ENCODE measurements around the gene ABCG4. TPM values are rescaled to one million over a fixed set of nuclear protein-coding genes. Genes with fewer than 3 reads are reported as not detected.

Gene ABCG4
- total and polyA plus RNA-seq, 2 of the 8 experiments (the other 6 are each of a cell fraction or from before 2014, with no cell fraction given), result 1.8 to 2.3 TPM

DNA sequence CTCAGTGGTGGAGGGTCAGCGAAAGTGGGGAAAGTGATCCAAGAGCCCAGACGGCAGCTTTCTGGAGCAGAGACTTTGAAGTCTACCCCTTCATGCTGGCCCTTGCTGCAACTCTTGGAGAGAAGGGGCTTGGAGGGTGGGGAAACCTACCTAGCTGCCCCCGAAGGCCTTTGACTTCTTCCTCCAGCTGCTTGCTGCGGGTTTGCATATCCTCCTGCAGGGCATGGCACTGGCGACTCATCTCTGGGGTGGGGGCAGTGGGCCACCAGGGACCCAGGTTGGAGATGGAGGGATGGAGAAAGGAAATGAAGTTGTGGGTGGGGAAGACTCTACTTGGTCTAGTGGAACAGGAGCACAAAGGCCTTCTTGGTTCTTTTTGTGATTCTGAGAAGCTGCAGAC is 44.1 kb downstream of the ABCG4 start:
- FAIRE-seq, result no peak
- H4K20me1 ChIP-seq (replicated peaks in 1 of 2; ENCODE audit: control insufficient read depth in 1 of 2, insufficient read depth in 2 of 2, low read length in 2 of 2), result no peaks in the 10 kb centered on the region
- H3K14ac ChIP-seq (ENCODE audit: insufficient read length), result no peak overlapping the region

More for the DNA sequence above, 44.1 kb downstream of the ABCG4 start:
- 66% methylated on average over 5 of the region's 5 CpGs; no CpG with 5 or more reads in 1 of the 2 experiments for WGBS, 2 experiments (ENCODE audit: extremely low coverage in 1 of 2, insufficient coverage in 1 of 2, insufficient read length in 1 of 2, insufficient replicate concordance in 2 of 2, low coverage in 1 of 2, low lambda C conversion rate in 2 of 2, missing lambda C conversion rate in 1 of 2)
- no peak overlapping the region for H3K4me3 ChIP-seq (ENCODE audit: extremely low read depth in 1 of 4, insufficient read depth in 2 of 4, low read depth in 3 of 4, low read length in 4 of 4)
- H3K56ac ChIP-seq (replicated peaks; ENCODE audit: insufficient read length, low read depth, low read length), result no peak overlapping the region
- TF ChIP-seq BACH1 (IDR thresholded peaks at IDR 0.05; ENCODE audit: low read length) (no peak), RBBP5 (IDR thresholded peaks at IDR 0.05; ENCODE audit: borderline replicate concordance, low read depth, low read length) (no peak), HDAC6 (IDR thresholded peaks at IDR 0.05; ENCODE audit: low read depth, low read length) (no peak), SIRT6 (IDR thresholded peaks at IDR 0.05; ENCODE audit: low read length) (no peak)
- no peaks in the 10 kb centered on the region for H3K79me1 ChIP-seq (ENCODE audit: low read depth, low read length)
- H3K79me2 ChIP-seq (ENCODE audit: control insufficient read depth in 1 of 2, insufficient read depth in 2 of 2, low read length in 2 of 2), result no peaks in the 10 kb centered on the region
- no peak overlapping the region; the same call in 1 of the 2 replicates for H4K8ac ChIP-seq (ENCODE audit: extremely low read depth, insufficient read depth, low read length)
- H2AK5ac ChIP-seq (ENCODE audit: low read depth, low read length), result no peak overlapping the region
- POLR2A ChIA-PET (ENCODE audit: partially characterized antibody), result interaction anchor here (1.1 to 2.9 kb wide), 4 partner anchors 11 to 43 kb away, joined by 3 to 7 read pairs (median 6); no protein-coding TSS in a partner anchor
- H2BK12ac ChIP-seq (ENCODE audit: low read depth, low read length), result 0 out of 2 replicates have a peak overlapping the region, but pooled peaks have one; percentile 27
- H3K4me1 ChIP-seq (replicated peaks in 1 of 4; ENCODE audit: control insufficient read depth in 3 of 4, insufficient read depth in 4 of 4, low read length in 3 of 4), result peaks cover 0 to 5% (median under 1%) of the 10 kb centered on the region in 4 experiments; a peak in 4 of 7 replicates
- no peaks in the 10 kb centered on the region for H3K27me3 ChIP-seq (replicated peaks in 1 of 4; ENCODE audit: control insufficient read depth in 3 of 4, extremely low read depth in 1 of 4, insufficient read depth in 3 of 4, low read length in 3 of 4)
- no peak overlapping the region for H3K23ac ChIP-seq (ENCODE audit: insufficient read length)
- H2BK5ac ChIP-seq (ENCODE audit: low read depth, low read length), result no peak overlapping the region
- H3K4ac ChIP-seq (replicated peaks; ENCODE audit: insufficient read length, low read depth, low read length), result no peak overlapping the region
- no peaks in the 10 kb centered on the region for H3K9me3 ChIP-seq (ENCODE audit: insufficient read depth in 2 of 2, low read depth in 1 of 2, low read length in 1 of 2)
- DNase-seq (ENCODE audit: low read depth in 1 of 2, low spot score in 2 of 2), result no peak
- no peak overlapping the region for H2BK120ac ChIP-seq (replicated peaks; ENCODE audit: low read depth, low read length)
- no peak overlapping the region for H3K4me2 ChIP-seq (ENCODE audit: insufficient read depth in 1 of 2, low read depth in 2 of 2, low read length in 2 of 2)
- CTCF ChIA-PET (ENCODE audit: partially characterized antibody), result interaction anchor here (0.6 to 20.1 kb wide), 5 partner anchors 11 to 90 kb away, joined by 3 to 367 read pairs (median 33); partner anchors contain the start of genes ABCG4 and NHERF4
- no peaks in the 10 kb centered on the region for H3K23me2 ChIP-seq (ENCODE audit: low read depth, low read length)
- no peak overlapping the region for H2BK15ac ChIP-seq (ENCODE audit: low read length)
- no peaks in the 10 kb centered on the region for H3K36me3 ChIP-seq (ENCODE audit: control insufficient read depth in 2 of 4, insufficient read depth in 4 of 4, low read length in 3 of 4)
- no peak overlapping the region for H3K27ac ChIP-seq (ENCODE audit: low read depth, low read length)
- no peak overlapping the region for H3K9ac ChIP-seq (replicated peaks in 1 of 4; ENCODE audit: extremely low read depth in 1 of 4, low read depth in 3 of 4, low read length in 3 of 4)
- no peak overlapping the region for H4K5ac ChIP-seq (ENCODE audit: insufficient read length, low read depth, low read length)
- no peak overlapping the region for H2AFZ ChIP-seq (ENCODE audit: low read length)
- no peak overlapping the region for H2BK20ac ChIP-seq (ENCODE audit: low read length)
- no peak overlapping the region for H3K18ac ChIP-seq (ENCODE audit: extremely low read depth, low read length)
- H4K91ac ChIP-seq (replicated peaks; ENCODE audit: insufficient read length, low read length), result no peak overlapping the region

Measured in H1 (cell line).